Activated CD4-positive, alpha-beta T cell treated with anti-CD3 and anti-CD28 coated beads, Interleukin-2, amount 50 U/mL, for 4 hours (primary cell): ENCODE measurements around the gene HTATIP2.
"Not testable (repeated sequence)": the region's sequence is repeated elsewhere in the genome, so short reads cannot be mapped to it uniquely, and the experiment has no call there.

Experiments
- DNase-seq, 2 experiments: peaks; one replicate each; pipeline ENCODE4 v3.0.0-alpha.2; 2020

The HTATIP2 gene

GRCh38 chr11:20372081-20372626 is 8.6 kb downstream of the HTATIP2 start:
- no peak for DNase-seq

DNA sequence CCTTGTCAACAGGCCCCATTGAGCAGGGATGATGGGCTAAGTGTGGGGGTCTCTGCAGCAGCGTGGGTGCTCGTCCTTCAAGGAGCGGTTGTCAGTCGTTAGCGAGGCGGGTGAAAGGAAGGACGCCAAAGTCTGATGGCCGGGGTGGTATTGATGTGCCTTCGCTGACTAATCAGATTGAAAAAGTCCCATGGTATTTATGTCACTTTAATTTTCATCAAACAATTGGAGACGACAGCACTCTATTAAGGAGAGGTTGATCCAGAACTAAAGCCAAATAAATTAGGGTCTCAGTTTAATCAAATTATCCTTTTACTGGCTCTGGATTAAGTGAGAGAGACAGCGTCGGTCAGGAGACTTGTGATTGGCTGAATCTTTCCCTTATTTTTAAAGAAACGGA is 9.6 kb downstream of the HTATIP2 start:
- DNase-seq, result no peak

GRCh38 chr11:20373568-20374209 is 10.2 kb downstream of the HTATIP2 start:
- DNase-seq, result no peak

GRCh38 chr11:20374741-20375300 is 11.3 kb downstream of the HTATIP2 start:
- no peak for DNase-seq

- DNase-seq, result no peak
Observed at GRCh38 chr11:20376162-20376730, 12.7 kb downstream of the HTATIP2 start.

DNA sequence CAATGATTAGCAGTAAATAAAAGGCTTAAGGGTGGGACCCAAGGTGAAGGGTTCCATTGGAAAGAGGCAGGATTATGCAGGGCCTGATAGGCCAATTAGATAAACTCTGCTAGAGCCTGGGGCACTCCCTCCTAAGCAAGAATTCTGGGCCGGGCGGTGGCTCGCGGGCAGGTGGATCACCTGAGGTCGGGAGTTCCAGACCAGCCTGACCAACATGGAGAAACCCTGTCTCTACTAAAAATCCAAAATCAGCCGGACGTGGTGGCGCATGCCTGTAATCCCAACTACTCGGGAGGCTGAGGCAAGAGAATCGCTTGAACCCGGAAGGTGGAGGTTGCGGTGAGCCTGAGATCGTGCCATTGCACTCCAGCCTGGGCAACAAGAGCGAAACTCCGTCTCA is 22.5 kb downstream of the HTATIP2 start:
- DNase-seq, result not testable (repeated sequence)

- peak; percentile 97 for DNase-seq
Observed at GRCh38 chr11:20387261-20388095, 24.0 kb downstream of the HTATIP2 start, which contains the start of gene PRMT3. TSS of gene PRMT3 (plus strand) at chr11:20387716. CDS start at chr11:20387747, 31 bp downstream.

DNA sequence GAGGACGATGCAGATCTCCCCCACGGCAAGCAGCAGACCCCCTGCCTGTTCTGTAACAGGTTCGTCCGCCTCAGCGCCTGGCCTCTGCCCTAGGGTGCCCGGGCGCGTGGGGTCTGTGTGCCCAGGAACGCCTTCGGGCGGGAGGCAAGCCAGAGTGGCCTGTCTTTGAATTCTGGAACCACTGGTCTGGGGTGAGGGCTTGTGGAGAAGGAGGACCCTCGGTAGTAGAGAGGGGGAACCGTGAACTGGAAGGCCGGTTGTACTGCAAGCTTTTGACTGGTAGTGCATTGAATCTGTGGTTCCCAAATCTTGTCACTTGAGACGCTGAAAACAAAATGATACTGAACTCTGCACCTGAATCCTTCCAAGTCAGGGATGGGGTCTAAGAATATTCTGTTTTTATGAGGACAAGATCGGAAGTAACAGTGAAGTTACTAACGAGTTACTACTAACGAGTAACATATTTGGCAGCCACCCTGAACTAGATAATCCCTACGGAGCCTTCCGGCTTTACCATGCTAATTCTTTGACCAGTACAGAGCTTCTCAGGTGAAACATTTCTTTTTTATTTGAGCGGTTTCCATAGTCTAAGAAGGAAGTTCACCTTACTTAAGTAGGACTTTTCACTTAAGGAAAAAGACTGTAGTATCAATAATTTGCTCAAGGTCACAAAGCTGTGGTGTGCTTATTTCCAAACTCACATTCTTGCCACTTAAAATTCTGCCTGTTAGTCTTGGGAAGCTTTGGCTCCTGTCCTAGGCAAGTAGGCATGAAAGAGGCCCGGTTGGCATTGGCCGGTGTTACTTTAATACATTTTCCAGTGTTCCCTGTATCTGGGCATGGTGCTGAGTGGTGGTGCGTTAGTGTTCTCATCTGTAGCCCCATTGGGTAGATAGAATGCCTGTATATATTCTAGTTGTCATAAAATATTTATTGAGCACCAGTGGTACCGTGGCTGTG is 24.9 kb downstream of the HTATIP2 start:
- no peak for DNase-seq

DNA sequence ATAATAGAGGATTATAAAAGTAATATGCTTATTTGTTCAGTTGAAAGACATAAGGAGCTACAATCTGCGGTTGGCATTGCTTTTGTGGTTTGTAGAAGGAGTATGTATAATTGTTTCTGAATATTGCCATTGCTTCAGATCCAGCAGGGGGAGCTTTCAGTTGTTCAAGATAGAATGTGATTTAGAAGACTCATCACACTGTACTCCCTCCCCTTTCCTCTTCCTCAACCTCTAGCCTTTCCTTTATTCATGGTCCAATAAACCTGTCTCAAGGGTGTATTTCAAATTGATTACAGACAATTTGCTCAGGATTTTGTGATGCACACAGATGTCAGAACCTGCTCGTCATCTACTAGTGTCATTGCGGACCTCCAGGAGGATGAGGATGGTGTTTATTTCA is 33.8 kb downstream of the HTATIP2 start:
- DNase-seq, result no peak

DNA sequence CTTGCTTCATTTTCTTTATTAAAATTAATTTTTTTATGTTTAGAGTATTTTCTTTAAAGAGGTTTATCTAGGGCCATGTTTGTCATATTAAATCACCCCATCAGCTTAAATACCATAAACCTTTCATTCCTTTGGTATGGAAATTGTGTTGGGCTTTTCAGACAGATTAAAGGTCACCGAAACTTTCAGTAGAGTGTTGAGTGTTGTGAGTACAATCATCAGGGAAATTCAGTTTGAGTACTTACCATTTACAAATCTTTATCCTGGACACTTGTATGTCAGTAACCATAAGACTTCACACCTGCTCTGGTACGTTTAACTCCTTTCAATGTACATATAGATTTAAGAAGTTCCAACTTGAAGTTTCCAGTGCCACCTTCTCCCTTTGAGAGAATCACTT is 36.0 kb downstream of the HTATIP2 start:
- DNase-seq, result no peak

DNA sequence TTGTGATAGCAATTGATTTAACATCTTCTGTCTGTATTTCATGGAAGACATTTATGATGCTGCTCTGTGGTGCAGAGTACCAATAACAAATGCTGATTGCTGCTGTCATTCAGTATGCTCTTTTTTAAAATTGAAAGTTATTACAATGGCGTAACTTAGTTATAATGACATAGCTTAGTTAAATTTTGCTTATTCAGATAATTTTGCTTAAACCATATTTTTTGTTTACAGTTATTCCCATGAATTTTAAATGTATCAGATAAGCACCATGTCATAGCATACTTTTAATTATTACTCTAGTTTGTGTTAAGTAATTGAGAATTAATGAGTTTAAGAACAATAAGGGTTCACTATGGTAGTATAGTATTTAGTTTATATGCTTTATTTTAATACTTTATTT is 39.5 kb downstream of the HTATIP2 start:
- DNase-seq, result no peak

DNA sequence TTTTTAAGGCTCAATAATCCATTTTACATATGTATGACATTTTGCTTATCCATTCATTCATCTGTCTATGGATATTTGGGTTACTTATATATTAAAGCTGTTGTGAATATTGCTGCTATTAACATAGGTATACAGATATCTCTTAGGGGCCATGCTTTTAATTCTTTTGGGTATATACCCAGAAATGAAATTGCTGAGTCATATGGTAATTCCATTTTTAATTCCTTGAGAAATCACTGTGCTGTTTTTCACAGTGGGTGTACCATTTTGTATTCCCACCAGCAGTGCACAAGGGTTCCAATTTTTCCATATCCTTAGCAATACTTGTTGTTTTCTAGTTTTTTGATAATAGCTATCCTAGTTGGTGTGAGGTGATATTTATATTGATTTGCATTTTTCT is 43.0 kb downstream of the HTATIP2 start:
- no peak for DNase-seq

- no peak for DNase-seq
Observed at GRCh38 chr11:20407344-20407743, 43.8 kb downstream of the HTATIP2 start.

DNA sequence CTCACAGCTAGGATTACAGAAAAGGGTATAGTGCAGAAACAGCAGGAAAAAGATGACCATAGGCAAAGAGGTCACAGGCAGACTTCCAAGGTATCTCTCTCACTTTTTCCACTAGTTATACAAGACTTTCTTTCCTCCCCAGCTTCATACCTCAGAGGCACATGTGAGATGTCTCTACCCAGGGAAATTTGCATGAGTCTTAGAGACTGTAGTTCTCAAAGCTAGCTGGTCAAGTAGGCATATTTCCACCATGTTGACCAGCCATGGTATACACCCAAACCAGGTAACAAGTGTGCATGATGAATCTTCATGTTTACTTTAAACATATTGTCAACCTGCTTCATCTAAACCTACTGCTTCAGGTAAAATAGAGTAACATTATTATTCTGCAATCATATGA is 51.9 kb downstream of the HTATIP2 start:
- no peak for DNase-seq

- no peak for DNase-seq
Observed at GRCh38 chr11:20417771-20418170, 54.3 kb downstream of the HTATIP2 start.

GRCh38 chr11:20421946-20422345 is 58.4 kb downstream of the HTATIP2 start:
- no peak for DNase-seq

- DNase-seq, result no peak
Observed at GRCh38 chr11:20429216-20429615, 65.7 kb downstream of the HTATIP2 start.
